Measurements from ENCODE around the gene PRDM2.

The PRDM2 gene

GRCh38 chr1:13733711-13734110 lies 33.7 kb downstream of the PRDM2 start:
- no peak for DNase-seq

- no peak for DNase-seq
Measured at GRCh38 chr1:13735168-13735930, 35.4 kb downstream of the PRDM2 start.

GRCh38 chr1:13737398-13737797 lies 37.4 kb downstream of the PRDM2 start:
- DNase-seq, result peak; percentile 22 to 63

- DNase-seq, result no peak
Measured at GRCh38 chr1:13746342-13746741, 46.4 kb downstream of the PRDM2 start.

GRCh38 chr1:13748610-13749505 lies 48.9 kb downstream of the PRDM2 start:
- DNase-seq, result peak; percentile 87 to 93

- peak; percentile 7 to 31 for DNase-seq
Measured at GRCh38 chr1:13749543-13750341, 49.8 kb downstream of the PRDM2 start.

GRCh38 chr1:13751458-13751871 lies 51.5 kb downstream of the PRDM2 start:
- no peak for DNase-seq

GRCh38 chr1:13751985-13752384 lies 52.0 kb downstream of the PRDM2 start:
- DNase-seq, result no peak

GRCh38 chr1:13752852-13753251 lies 52.9 kb downstream of the PRDM2 start:
- no peak for DNase-seq

- no peak for DNase-seq
Measured at GRCh38 chr1:13753636-13754402, 53.8 kb downstream of the PRDM2 start.

GRCh38 chr1:13754510-13755103 lies 54.6 kb downstream of the PRDM2 start:
- no peak for DNase-seq

- peak in 1 of 2 experiments; percentile 10 for DNase-seq
Measured at GRCh38 chr1:13756557-13757315, 56.7 kb downstream of the PRDM2 start.

GRCh38 chr1:13757693-13758092 lies 57.7 kb downstream of the PRDM2 start:
- DNase-seq, result no peak

GRCh38 chr1:13759072-13759471 lies 59.1 kb downstream of the PRDM2 start:
- no peak for DNase-seq

GRCh38 chr1:13760340-13760739 lies 60.4 kb downstream of the PRDM2 start:
- no peak for DNase-seq

- no peak for DNase-seq
Measured at GRCh38 chr1:13760921-13761320, 60.9 kb downstream of the PRDM2 start.

- no peak for DNase-seq
Measured at GRCh38 chr1:13761883-13762282, 61.9 kb downstream of the PRDM2 start.

GRCh38 chr1:13762642-13763041 lies 62.7 kb downstream of the PRDM2 start:
- DNase-seq, result no peak

GRCh38 chr1:13763222-13763621 lies 63.2 kb downstream of the PRDM2 start:
- DNase-seq, result no peak

GRCh38 chr1:13763991-13764390 lies 64.0 kb downstream of the PRDM2 start:
- DNase-seq, result no peak

All from NCI-H524 (cell line).